NOMO-1 treated with dmso at 0.1 percent for 144 hours (cell line): ENCODE results near the gene ECI1.
"Not testable (repeated sequence)": the region's sequence is repeated elsewhere in the genome, so short reads cannot be mapped to it uniquely, and the experiment has no call there.

Experiments
- DNase-seq: peaks from one replicate; lab custom pipeline; 2025; ENCODE audit not compliant: unreplicated experiment; lab: John Stamatoyannopoulos, UW

The ECI1 gene

GRCh38 chr16:2280461-2280860 lies 29.1 kb upstream of the ECI1 start:
- no peak for DNase-seq

GRCh38 chr16:2278956-2279800 lies 27.8 kb upstream of the ECI1 start:
- DNase-seq, result no peak

GRCh38 chr16:2278272-2278608 lies 26.9 kb upstream of the ECI1 start:
- no peak for DNase-seq

- DNase-seq, result no peak
Observed at GRCh38 chr16:2277466-2278271, 26.3 kb upstream of the ECI1 start.

GRCh38 chr16:2276368-2277195 lies 25.2 kb upstream of the ECI1 start:
- DNase-seq, result no peak

GRCh38 chr16:2275476-2276367 lies 24.3 kb upstream of the ECI1 start:
- DNase-seq, result no peak

- no peak for DNase-seq
Observed at GRCh38 chr16:2273931-2274330, 22.5 kb upstream of the ECI1 start.

GRCh38 chr16:2273484-2273883 lies 22.1 kb upstream of the ECI1 start:
- no peak for DNase-seq

GRCh38 chr16:2271848-2272461 lies 20.6 kb upstream of the ECI1 start:
- no peak for DNase-seq

GRCh38 chr16:2270588-2271470 lies 19.4 kb upstream of the ECI1 start:
- no peak for DNase-seq

- no peak for DNase-seq
Observed at GRCh38 chr16:2270070-2270462, 18.7 kb upstream of the ECI1 start.

GRCh38 chr16:2267913-2268666 lies 16.7 kb upstream of the ECI1 start, which contains the start of gene RNPS1:
TSS of gene RNPS1 (minus strand) at chr16:2268126. CDS start at chr16:2264643, 3,483 bp downstream.
- peak; percentile 88 for DNase-seq

GRCh38 chr16:2267505-2267912 lies 16.1 kb upstream of the ECI1 start:
- DNase-seq, result not testable (repeated sequence)

GRCh38 chr16:2266887-2267286 lies 15.5 kb upstream of the ECI1 start:
- DNase-seq, result not testable (repeated sequence)

- DNase-seq, result not testable (repeated sequence)
Observed at GRCh38 chr16:2263026-2263425, 11.6 kb upstream of the ECI1 start.

- no peak for DNase-seq
Observed at GRCh38 chr16:2260250-2260649, 8.9 kb upstream of the ECI1 start.

- DNase-seq, result not testable (repeated sequence)
Observed at GRCh38 chr16:2258530-2258929, 7.1 kb upstream of the ECI1 start.

GRCh38 chr16:2257726-2258125 lies 6.3 kb upstream of the ECI1 start:
- DNase-seq, result no peak
